SW480 (cell line): ENCODE measurements around the gene SORCS2.

Experiments used
- DNase-seq: peaks from one replicate; pipeline ENCODE4 v3.0.0-alpha.2; 2016; ENCODE audit warnings: low spot score

SORCS2 gene

DNA sequence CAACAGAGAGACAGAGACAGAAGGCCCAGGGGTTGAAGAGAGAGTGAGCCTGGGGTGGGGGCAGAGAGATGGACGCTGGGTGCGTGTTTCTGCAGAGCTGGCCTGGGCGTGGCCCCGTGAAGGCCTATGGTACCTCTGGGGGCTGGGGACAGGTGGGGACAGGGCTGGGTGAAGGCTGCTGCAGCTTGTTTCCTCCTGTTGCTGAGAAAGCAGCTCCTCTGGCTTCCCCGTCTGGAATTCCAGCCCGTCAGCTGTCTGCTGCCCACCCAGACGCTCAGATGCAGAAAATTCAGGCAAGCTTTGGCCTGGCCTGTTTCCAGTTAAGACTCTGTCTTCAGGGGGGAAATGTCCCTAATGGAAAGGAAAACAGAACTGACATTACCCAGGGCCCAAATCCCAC, 319.2 kb downstream of the SORCS2 start:
- DNase-seq = no peak

DNA sequence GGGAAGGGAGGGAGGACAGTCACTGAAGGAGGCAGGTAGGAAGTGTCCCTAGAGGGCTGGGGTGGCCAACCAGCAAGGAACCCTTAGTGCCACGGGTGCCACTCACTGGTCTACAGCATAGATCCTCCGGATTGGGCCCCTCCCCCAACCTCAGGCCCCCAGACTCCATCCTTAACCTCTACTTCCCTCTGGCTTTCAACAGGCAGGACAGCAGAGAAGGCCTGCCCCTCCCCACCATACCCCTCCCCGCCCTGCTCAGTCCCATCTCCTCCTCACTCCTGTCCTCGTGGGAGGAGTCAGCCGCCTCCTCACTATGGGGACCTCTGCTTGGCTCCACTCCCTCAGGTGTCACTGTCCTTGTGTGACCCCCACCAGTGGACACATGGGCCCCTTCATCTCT, 320.1 kb downstream of the SORCS2 start:
- DNase-seq = no peak

DNA sequence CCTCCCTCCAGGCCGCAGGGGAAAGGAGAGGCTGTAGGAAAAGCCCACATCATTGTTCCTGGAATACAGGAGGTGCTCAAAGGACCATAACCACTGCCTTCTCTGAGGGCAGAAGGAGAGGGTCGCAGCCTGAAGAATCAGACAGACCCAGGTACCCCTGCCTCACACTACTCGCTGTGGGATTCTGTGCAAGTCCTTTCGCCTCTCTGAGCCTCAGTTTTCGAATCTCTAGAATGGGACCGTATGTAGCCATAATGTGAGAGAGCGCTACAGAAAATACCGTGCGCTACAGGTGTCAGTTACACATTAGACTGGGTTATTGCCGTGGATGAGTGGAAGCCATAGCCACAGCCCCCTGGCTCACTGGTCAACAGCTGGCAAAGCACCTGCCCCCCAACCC, 320.6 kb downstream of the SORCS2 start:
- DNase-seq = no peak

DNA sequence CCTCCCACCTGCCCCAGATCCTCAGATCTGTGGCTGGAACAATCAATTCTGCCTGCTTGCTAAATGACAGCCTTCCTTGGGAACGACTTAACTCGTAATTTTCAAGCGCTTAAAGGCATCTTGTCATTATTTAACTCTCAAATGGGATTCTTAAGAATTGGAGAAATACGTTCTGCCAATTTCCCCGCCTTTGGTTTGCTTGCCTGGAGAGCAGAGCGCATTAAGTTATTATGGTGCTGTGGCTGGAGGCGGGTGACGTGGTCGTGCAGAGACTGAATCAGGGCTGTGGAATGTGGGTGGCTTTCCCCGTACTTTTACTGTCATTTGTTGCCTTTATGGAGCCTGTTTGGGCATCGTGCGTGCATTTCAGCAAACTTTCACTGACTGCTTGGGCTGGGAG, 321.3 kb downstream of the SORCS2 start:
- peak; percentile 57 for DNase-seq

DNA sequence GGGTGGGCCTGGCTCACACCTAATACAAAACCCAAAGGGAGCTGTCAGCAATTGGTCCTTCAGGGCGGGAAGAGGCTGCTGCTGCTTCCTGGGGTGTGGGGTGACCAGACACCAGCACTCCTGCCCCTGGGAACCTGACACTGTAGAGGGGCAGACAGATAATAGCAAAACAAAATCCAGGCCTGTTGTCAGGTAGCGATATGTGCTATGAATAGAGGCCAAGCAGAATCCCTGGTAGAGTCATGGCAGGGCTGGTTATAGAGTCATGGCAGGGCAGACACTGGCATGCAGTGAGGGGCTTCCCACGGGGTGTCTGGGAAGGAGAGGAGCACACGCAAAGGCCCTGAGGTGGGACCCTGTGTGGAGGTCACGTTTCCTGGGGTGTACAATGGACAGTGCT, 321.9 kb downstream of the SORCS2 start:
- DNase-seq = no peak

DNA sequence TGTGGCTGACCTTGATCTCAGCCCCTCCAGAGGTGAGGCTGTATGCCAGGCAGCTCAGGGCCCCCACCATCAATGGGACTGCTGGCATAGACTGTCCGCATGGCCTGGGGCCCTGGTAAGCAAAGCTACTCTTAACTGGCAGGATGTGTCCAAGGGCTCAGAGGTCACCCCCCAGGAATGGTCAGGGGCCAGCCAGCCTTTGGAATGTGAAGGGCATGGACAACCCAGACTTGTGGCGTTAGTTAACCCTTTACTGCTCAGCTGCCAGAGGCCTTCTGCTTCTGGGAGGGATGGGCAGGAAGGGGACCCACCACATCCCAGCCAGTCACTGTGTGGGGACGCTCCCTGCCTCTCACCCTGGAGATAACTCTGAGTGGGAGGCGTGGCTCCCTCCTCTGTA, 322.5 kb downstream of the SORCS2 start:
- no peak for DNase-seq

DNA sequence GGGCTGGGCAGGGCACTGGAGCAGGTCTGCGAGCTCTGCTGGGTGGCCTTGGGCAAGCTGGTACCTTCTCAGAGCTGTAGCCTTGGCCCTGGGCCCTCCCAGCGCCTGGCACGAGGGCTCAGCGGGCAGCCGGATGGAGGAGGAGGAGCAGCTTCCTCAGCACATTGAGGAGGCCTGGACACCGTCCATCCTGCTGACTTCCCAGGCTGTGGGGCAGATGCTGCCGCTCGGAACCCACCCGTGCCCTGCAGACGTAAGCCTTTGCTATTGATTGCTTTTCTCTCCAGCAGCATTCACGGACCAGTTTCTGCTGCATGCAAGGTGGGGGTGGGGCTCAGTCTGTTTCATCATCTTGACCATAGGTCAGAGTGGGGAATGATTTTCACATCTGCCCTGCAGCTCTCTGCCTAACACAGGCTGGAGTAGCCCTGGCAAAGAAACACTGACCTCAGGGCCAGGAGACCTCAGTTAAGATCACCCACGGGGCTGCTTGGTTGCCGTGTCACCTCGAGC, 323.1 kb downstream of the SORCS2 start:
- no peak for DNase-seq

DNA sequence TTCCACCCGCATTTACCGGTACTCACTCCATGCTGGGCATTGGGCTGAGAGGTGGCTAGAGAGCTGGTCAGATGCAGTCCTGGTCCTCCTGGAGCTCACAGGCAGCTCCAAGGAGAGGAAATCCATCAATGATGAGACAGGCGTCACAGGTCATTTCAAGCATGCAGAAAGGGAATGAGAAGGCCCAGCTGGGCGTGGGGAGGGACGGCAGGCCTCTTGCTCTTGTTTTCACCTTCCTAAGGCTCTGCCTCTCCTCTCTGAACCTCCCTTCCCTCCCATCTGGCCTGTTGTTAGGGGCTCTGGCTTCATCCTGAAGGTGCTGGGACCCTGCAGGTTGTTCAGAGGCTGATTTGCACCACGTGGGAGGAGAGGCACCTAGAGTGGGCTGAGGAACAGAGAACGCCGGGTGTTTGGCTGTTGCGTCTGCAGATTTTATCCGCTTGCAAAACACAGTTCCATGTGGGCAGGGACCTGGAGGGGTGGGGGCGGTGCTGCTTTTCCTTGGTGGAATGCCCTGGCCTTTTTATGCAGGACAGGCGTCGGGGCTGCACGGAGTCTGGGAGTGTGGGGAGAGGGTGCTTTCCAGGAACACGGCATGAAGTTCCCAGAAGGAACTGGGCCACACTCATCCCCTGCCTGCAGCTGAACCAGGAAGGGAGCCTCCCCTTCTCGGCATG, 323.9 kb downstream of the SORCS2 start:
- DNase-seq = no peak

DNA sequence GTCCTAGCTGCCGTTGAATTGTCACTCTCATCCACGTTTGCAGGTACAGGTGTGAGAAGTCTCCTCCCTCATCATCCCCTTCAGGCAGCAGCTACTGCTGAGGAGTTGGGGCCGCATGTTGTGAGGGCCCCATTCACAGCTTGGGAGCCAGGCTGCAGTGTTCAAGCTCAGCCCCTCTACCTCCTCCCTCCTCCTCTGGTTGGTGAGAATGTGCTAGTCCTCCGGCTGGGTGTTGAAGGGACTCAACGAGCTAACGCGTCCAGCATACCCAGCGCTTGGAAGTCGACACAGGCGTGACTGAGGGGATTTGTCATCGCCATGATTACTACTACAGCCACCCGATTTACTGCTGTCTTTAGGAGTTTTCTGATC, 324.4 kb downstream of the SORCS2 start:
- no peak for DNase-seq

DNA sequence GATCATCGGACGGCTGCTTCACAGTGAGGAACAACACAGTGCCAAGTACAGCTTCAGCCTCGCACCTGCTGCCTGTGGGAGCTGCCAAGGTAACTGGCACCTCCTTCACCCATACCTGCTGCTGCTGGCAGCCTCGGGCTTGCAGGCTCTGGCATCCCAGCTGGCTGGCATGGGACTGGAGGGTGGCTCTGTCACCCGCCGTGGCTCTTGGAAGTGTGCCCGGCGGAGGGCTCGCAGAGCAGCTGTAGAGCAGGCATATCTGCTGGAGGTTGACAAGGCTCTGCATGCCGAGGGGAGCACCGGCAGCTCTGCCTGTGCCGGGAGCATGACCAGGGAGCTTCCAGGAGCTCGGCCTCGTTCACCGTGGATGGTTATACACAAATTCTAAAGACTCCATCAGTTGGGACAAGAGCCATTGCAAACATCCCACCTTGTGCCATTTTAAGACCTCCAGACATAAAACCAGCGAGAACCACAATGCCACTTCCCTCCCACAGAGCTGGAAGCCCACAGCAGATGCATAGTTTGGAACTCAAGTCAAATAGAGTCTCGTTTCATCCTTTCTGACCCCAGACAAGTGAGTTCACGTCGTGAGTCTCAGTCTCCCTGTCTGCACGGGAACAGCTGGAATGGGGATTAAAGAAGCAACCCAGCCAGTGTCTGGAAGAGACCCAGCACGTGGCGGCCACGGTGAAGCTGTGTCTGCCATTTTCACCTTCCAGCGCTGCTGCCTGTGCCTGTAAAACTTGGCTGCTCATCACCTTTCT, 326.7 kb downstream of the SORCS2 start:
- no peak for DNase-seq

DNA sequence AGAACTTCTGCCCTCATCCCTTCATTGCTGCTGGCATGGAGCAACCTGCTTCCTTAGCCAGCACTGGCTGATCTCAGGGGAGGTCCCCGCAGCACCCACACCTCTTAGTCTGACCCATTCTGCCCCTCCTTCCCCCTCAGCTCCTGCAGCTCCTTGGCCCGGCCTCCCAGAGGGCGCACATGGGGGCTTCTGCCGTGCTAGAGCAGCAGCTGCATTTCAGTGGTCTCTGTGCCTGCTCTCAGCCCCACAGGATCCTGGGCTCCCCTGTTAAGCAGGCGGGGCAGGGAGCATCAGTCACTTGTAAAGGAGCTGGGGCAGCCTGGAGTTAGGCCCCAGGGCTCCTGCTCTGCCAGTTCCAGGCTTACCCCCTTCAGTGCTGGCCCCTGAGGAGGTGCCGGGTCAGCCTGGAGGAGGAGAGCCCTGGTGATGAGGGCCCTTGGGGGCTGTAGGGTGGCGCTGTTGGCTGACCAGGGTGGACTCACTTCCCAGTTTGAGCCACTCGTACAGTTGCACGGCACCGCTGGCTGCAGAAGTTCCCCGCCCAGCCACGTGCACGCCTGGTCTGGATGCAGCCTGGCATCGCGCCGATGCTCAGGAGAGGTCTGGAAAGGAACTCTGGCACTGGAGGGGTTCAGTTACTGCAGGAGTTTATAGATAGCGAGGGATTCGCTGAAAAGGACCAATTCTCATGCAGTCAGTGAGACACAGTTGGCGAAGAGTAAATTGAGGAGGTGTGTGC, 327.5 kb downstream of the SORCS2 start:
- no peak for DNase-seq

DNA sequence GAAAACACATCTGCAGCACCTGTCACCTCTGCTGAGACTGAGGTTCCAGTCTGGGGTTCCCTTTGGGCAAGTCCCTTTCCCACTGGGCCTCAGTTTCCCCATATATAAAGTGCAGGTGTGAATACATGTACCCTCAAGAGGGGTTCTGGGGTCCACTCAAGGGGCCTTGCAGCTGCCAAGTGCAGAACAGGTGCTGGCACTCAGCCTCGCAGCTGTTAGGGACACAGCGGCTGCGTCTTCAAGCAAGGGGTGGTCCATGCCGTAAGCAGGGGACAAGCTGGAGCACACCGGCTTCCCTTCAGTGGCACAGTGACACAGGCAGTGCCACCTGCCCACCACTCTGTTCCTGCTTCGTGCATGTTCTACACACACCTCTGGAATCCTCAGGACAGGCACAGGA, 329.3 kb downstream of the SORCS2 start:
- no peak for DNase-seq

DNA sequence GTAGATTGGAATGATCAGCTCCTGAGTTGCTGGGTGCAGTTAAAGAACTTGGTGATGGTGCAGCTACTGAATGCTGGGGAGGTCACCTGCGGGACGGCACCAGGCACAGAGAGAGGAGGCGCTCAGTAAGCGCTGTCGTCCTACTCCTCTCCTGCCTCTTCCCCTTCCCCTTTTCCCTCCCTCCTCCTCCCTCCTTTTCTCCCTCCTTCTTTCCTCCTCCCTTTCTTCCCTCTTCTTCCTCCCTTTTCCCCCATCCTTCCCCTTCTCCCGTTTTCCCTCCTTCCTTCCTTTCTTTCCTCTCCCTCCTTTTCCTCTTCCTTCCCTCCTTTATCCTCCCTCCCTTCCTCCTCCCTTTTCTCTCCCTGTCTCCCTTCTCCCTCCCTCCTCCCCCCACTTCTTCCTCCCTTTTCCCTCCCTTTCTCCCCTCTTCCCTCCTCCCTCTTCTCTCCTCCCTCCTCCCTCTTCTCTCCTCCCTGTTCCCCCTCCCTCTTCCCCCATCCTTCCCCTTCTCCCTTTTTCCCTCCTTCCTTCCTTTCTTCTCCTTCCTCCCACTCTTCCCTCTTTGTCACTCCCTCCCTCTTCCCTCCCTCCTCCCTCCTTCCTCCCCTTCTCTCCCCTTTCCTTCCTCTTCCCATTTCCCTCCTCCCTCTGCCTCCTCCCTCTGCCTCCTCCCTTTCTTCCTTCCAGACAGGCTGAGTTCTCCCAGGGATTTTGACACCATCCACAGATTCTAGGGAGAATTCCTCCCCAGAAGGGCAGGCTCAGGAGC, 330.3 kb downstream of the SORCS2 start:
- DNase-seq = no peak

DNA sequence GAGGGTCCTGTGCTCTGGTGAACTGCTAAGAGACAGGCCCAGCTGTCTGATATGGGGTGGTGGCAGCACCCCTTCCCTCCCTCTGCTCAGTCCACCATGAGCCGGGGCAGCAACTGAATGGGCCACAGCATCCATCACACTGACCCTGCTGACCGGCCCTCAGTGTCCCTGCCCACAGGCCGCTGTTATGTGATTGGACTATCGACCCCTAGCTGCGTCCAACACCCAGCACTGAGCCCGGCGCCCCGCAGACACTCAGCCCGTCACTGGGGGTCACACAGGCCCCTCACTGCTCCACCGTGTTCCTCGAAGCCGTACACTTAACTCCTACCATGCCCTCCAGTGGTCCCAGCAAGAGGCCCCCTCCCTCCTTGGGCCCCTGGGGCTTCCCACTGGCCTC, 331.2 kb downstream of the SORCS2 start:
- no peak for DNase-seq

DNA sequence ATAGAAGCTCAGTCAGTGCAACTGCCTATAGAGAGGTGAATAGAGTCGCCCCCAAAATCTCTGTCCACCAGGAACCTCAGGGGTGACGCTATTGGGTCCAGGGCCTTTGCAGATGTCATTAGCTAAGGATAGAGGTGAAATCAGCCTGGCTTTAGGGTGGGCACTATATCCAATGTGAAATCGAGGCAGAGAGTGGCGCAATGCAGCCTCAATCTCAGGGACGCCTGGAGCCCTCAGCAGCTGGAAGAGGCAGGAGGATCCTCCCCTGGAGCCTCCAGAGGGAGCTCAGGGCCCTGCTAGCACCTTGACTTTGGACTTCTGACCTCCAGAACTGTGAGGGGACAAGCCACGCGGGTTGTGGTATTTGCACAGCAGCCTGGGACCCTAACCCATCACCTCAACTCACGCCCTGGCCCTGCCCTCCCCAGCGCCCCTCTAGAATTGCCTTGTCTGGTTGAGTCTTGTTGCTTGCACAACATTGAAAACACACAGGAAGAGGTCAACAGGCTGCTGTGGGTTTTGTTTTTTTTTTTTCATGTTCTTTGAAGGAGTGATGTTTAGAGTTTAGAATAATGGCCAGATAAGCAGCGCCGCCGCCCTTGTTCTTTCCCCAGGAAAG, 331.8 kb downstream of the SORCS2 start:
- peak; percentile 5 for DNase-seq

DNA sequence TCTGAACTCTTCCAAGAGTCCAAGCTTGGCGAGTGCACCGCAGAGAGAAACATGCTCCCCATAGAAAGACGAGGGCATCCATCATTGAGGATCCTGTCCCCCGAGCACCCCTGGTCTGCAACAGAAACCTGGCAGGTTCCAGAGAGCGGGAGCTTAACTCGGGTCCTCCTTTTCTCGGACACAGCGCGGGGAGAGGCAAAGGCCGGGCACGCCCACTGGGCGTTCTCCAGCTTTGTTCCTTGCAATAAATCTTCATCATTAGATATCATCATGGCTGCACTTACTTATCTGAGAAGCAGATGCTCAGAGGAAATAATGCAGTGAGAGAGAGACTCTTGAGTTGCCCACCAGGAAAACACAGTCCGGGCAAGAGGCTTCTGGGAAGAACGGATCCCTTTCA, 332.5 kb downstream of the SORCS2 start:
- no peak for DNase-seq

DNA sequence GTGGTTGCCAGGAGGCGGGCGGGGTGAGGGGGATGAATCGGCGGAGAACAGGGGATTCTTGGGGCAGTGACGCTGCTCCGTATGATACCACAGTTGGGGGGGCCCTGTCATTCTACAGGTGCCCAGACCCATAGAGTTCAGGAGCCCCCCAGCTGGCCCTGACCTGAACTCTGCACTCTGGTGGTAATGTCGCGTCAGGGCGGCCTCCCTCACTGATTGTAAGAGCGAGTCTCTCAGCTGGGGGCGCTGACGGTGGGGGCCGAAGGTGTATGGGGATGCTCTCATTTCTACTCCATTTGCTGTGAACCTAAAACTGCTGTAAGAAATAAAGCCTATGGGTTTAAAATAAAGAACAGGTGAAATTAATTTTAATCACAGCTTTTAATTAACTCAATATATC, 334.2 kb downstream of the SORCS2 start:
- DNase-seq = no peak

DNA sequence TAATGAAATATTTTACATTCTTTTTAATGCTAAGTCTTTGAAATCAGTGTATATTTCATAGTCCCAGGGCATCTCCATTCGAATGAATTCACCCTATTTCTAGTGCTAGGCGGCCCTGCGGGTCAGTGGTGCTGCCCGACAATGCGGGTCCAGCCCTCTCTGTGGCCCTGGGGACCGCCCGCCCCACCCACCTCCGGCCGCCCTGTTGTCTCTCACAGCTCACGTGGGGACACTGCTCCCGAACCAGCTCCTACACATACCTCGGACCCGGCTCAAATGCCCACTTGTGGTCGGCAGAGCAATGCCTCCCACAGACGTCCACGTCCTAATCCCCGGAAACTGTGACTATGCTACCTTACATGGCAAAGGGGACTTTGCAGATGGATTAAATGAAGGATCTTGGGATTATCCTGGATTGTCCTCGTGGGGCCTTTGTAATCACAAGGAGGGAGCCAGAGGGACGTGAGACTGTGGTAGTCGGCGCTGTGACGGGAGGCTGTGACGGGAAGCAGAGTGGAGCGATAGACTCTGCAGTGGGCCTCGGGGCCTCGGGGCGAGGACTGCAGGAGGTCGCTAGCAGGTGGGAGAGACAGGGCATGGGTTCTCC, 334.7 kb downstream of the SORCS2 start:
- DNase-seq = no peak

DNA sequence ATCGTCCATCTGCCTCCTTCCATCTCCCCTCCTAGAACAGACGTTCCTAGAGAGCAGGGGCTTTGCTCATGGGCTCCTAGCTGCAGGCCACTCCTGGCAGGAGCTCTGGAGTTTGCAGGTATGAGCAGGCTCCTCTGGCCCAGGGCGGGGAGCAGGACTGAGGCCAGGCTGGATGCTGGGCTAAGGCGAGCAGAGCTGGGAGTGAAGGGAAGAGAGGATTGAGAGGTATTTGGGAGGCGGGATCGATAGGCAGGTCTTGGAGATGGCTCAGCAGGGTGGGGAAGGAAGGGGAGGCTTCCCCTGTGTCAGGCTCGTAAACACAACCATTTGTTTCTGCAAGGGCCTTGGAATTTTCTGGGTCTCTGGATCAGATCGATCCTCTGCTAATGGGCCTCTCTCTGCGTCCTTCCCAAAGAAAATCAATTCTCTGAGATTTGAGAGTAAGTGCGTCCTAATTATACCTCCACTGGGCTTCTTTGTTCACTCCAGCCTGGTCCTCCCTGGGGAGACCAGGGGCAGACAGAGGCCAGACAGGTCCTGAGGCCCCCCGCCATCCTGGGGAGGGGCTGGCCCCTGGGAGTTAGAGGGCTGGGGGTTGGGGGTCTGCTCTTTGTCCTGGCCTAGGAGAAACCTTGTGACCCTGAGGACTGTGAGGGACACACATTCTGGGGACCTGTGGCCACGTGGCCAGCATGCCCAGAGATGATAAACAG, 337.2 kb downstream of the SORCS2 start:
- no peak for DNase-seq

DNA sequence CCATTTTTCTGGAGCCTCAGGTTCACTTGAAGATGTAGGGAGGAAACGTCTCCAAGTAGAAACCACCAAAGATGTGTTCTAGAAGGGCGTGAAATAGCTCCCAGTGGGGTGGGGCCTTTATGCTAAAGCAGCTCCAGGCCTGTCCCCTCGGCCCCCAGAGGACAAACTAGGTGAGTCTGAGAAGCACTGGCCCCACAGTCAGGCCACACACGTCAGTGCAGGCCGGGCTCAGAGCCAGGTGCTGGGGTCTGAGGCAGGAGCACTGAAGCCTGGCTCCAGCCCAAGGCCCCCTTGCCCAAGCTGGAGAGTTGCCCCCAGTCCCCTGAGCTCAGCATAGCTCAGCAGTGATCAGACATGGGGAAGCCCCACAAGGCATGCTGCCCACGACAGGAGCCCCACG, 337.7 kb downstream of the SORCS2 start:
- no peak for DNase-seq
